GM23248 (cell line): ENCODE data around the gene UTS2R.

Experiments used
- EZH2 ChIP-seq: fragments of 200-600 bp; sonication (generic); IDR thresholded peaks from 2 replicates; pipeline ENCODE4 v1.6.1; 2018; ENCODE audit warnings: antibody characterized with exemption, mild to moderate bottlenecking; ENCODE audit not compliant: insufficient read depth, poor library complexity, severe bottlenecking
- EZH2phosphoT487 ChIP-seq: fragments of 200-600 bp; sonication (generic); IDR thresholded peaks from 2 replicates; pipeline ENCODE4 v1.6.1; 2018; ENCODE audit warnings: antibody characterized with exemption, moderate library complexity, mild to moderate bottlenecking, low read depth; ENCODE audit not compliant: insufficient read depth

- no peak for TF ChIP-seq EZH2
- no peak for TF ChIP-seq EZH2phosphoT487
Measured at GRCh38 chr17:82405051-82405450, 33.5 kb downstream of the UTS2R start.
